ENCODE data around the gene CANT1. TPM values are rescaled to one million over a fixed set of nuclear protein-coding genes. Genes with fewer than 3 reads are reported as not detected.

CANT1 gene
- total and polyA plus RNA-seq, 2 of the 13 experiments (the other 11 are each of a cell fraction or from before 2014, with no cell fraction given), result 34.1 to 42.1 TPM

GRCh38 chr17:79026376-79027273 is 17.1 kb upstream of the CANT1 start (continued):
- peak; percentile 84 for TF ChIP-seq SIN3A (IDR thresholded peaks at IDR 0.05; ENCODE audit: borderline replicate concordance, low read depth, low read length)
- TF ChIP-seq ZNF180 (CRISPR knock-in tag; IDR thresholded peaks at IDR 0.05; ENCODE audit: borderline replicate concordance, low read depth), result no peak
- peak; percentile 76; the same call in 1 of the 2 replicates for TF ChIP-seq ZNF513 (CRISPR knock-in tag; conservative IDR thresholded peaks at IDR 0.05)
- TF ChIP-seq ZNF746 (CRISPR knock-in tag; IDR thresholded peaks at IDR 0.05), result no peak
- no peak for TF ChIP-seq ZNF83 (CRISPR knock-in tag; IDR thresholded peaks at IDR 0.05; ENCODE audit: borderline replicate concordance)
- no peak for TF ChIP-seq SP140L (CRISPR knock-in tag; IDR thresholded peaks at IDR 0.05; ENCODE audit: borderline replicate concordance)
- TF ChIP-seq BATF2 (CRISPR knock-in tag; IDR thresholded peaks at IDR 0.05), result no peak
- TF ChIP-seq ZNF563 (CRISPR knock-in tag; IDR thresholded peaks at IDR 0.05), result peak; percentile 70
- peak; percentile 46; the same call in 1 of the 2 replicates for TF ChIP-seq RERE (CRISPR knock-in tag; IDR thresholded peaks at IDR 0.05; ENCODE audit: low read depth)
- TF ChIP-seq RXRB (CRISPR knock-in tag; IDR thresholded peaks at IDR 0.05; ENCODE audit: borderline replicate concordance), result peak; percentile 90
- TF ChIP-seq MZF1 (CRISPR knock-in tag; IDR thresholded peaks at IDR 0.05; ENCODE audit: borderline replicate concordance), result peak; percentile 75; the same call in 1 of the 2 replicates
- TF ChIP-seq ZNF547 (CRISPR knock-in tag; IDR thresholded peaks at IDR 0.05), result no peak; the same call in 1 of the 2 replicates
- no peak for TF ChIP-seq PCBP1 (IDR thresholded peaks at IDR 0.05; ENCODE audit: borderline replicate concordance, low read depth, low read length)
- TF ChIP-seq ZNF280D (CRISPR knock-in tag; IDR thresholded peaks at IDR 0.05), result peak; percentile 52; the same call in 1 of the 2 replicates
- TF ChIP-seq ZNF275 (CRISPR knock-in tag; IDR thresholded peaks at IDR 0.05; ENCODE audit: borderline replicate concordance), result peak; percentile 60; the same call in 1 of the 2 replicates
